Brain microvascular endothelial cell (primary cell): ENCODE data around the gene CRYL1.
A peak's percentile ranks its signal among the peaks of the same experiment; 100 is the strongest.

ENCODE experiments used
- DNase-seq: peaks from one replicate; pipeline ENCODE4 v3.0.0-alpha.2; 2020
- H3K27ac ChIP-seq: fragments of 250-450 bp; sonication (Bioruptor Pico); 2 replicates; pipeline ENCODE4 v1.5.1; 2020; ENCODE audit warnings: mild to moderate bottlenecking, moderate library complexity
- H3K27me3 ChIP-seq: fragments of 250-450 bp; sonication (Bioruptor Pico); replicated peaks from 2 replicates; pipeline ENCODE4 v1.5.1; 2020; ENCODE audit warnings: mild to moderate bottlenecking
- H3K36me3 ChIP-seq: fragments of 250-450 bp; sonication (Bioruptor Pico); replicated peaks from 2 replicates; pipeline ENCODE4 v1.5.1; 2020; ENCODE audit warnings: mild to moderate bottlenecking
- H3K4me3 ChIP-seq: 2 replicates; pipeline ENCODE4 v1.5.1; 2011; ENCODE audit warnings: low read depth, mild to moderate bottlenecking, control low read depth, low read length, moderate library complexity
- in situ Hi-C: cut with HindIII; loops from 2 replicates; pipeline ENCODE4 v1.10.0; 2017; ENCODE audit warnings: low sequenced_read_pairs, low pct_ligation_motif_present
- TF ChIP-seq, protein P1 (sequence below): IDR thresholded peaks from 2 replicates; pipeline ENCODE4 v1.5.1; 2011; ENCODE audit warnings: low read depth, mild to moderate bottlenecking, moderate library complexity, low read length, control low read depth, inconsistent platforms; ENCODE audit errors: missing control alignments

The CRYL1 gene

DNA sequence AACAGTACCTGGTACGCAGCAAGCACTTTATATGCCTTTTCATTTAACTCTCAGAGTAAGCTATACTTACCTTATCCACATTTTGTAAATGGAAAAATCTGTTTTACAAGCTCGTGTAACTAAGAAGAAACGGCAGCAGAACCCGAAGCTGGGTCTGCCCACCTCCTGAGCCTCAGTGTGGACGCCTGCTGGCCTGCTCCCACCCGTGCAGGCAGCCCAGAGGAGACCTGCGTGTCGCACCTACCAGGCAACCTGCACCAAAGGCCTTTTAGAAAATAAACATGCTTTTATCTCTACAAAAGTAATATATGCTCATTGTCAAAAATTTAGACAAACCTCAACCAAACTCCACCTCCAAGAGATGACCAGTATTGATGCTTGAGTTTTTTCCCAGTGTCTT, 62.7 kb downstream of the CRYL1 start:
- TF ChIP-seq, protein P1, sequence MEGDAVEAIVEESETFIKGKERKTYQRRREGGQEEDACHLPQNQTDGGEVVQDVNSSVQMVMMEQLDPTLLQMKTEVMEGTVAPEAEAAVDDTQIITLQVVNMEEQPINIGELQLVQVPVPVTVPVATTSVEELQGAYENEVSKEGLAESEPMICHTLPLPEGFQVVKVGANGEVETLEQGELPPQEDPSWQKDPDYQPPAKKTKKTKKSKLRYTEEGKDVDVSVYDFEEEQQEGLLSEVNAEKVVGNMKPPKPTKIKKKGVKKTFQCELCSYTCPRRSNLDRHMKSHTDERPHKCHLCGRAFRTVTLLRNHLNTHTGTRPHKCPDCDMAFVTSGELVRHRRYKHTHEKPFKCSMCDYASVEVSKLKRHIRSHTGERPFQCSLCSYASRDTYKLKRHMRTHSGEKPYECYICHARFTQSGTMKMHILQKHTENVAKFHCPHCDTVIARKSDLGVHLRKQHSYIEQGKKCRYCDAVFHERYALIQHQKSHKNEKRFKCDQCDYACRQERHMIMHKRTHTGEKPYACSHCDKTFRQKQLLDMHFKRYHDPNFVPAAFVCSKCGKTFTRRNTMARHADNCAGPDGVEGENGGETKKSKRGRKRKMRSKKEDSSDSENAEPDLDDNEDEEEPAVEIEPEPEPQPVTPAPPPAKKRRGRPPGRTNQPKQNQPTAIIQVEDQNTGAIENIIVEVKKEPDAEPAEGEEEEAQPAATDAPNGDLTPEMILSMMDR, result no peak
- no peaks in the 10 kb centered on the region for H3K27me3 ChIP-seq
- DNase-seq, result no peak
- H3K27ac ChIP-seq, result no peak overlapping the region
- in situ Hi-C loops, result no loop called here
- no peak overlapping the region for H3K4me3 ChIP-seq
- H3K36me3 ChIP-seq, result no peaks in the 10 kb centered on the region

DNA sequence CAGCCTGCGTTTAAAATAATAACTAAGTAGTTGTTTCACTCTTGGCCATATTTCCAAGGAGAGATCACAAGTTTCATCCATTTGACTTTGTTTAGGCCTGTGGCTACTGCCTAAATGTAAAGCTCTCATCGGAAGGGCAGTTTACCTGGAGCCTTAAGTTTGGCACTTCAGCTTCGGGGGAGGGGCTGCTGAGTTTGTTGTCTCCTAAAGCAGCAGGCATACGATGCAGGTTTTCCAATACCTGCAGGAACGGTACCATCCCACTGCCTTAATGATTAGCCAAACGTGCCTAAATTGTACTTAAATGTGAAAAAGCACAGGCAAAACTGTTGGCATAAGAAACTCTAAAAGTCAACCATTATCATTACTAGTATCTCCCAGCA, 63.1 kb downstream of the CRYL1 start:
- TF ChIP-seq, protein P1, result no peak
- no peak overlapping the region for H3K27ac ChIP-seq
- no peaks in the 10 kb centered on the region for H3K36me3 ChIP-seq
- DNase-seq, result no peak
- no peak overlapping the region for H3K4me3 ChIP-seq
- no peaks in the 10 kb centered on the region for H3K27me3 ChIP-seq
- in situ Hi-C loops, result no loop called here

DNA sequence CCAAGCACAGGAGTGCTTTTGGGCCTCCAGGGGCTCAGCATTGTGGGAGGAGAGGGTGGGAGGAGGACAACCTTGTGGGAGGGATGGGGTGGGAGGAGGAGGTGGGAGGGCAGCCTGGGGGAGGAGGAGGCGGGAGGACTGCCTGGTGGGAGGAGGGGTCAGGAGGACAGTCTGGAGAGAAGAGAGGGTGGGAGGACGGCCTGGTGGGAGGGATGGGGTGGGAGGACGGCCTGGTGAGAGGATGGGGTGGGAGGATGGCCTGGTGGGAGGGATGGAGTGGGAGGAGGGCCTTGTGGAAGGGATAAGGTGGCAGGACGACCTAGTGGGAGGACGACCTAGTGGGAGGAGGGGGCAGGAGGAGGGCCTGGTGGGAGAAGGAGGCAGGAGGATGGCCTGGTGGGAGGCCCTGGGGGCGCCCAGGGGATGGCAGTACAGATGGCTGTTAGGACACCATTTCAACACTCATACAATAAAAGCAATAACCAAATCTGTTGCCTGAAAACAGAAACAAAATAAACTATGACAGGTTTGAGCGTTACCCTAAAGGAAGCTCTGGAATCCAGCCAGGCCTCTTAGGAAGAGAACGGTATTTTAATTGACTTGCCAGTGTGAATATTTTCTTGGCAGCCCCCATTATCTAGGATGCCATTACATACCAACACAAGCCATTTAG, 63.7 kb downstream of the CRYL1 start:
- Histone ChIP-seq H3K27me3 (no peaks in the 10 kb centered on the region), H3K27ac (no peak overlapping the region), H3K36me3 (no peaks in the 10 kb centered on the region), H3K4me3 (no peak overlapping the region)
- DNase-seq, result no peak
- TF ChIP-seq, protein P1, result no peak
- in situ Hi-C loops, result no loop called here

DNA sequence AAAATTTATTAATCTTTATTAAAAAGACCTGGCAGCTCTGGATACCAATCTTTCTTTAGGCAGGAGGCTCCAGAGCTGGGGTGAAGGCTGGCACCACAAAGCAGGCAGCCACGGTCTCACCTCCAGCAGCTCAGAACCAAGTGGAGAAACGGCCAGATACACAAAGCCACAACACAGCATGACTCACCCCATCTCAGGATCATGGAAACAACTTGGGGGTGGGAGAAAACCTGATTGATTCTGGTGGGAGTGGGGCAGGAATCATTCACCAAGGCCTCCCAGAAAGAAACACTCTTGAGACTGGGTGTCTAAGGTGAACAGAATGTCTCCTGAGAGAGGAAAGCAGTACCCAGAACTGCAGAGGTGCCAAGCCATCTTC, 64.2 kb downstream of the CRYL1 start:
- DNase-seq, result peak; percentile 38
- no peaks in the 10 kb centered on the region for H3K27me3 ChIP-seq
- H3K36me3 ChIP-seq, result no peaks in the 10 kb centered on the region
- no peak overlapping the region for H3K4me3 ChIP-seq
- in situ Hi-C loops, result no loop called here
- H3K27ac ChIP-seq, result no peak overlapping the region
- TF ChIP-seq, protein P1, result no peak

GRCh38 chr13:20460761-20461160, 64.9 kb downstream of the CRYL1 start:
- H3K36me3 ChIP-seq, result no peaks in the 10 kb centered on the region
- in situ Hi-C loops, result no loop called here
- no peak for DNase-seq
- H3K4me3 ChIP-seq, result no peak overlapping the region
- TF ChIP-seq, protein P1, result no peak
- no peaks in the 10 kb centered on the region for H3K27me3 ChIP-seq
- H3K27ac ChIP-seq, result no peak overlapping the region

- in situ Hi-C loops, result no loop called here
- Histone ChIP-seq H3K36me3 (no peaks in the 10 kb centered on the region), H3K27ac (no peak overlapping the region), H3K4me3 (no peak overlapping the region), H3K27me3 (no peaks in the 10 kb centered on the region)
- no peak for DNase-seq
- TF ChIP-seq, protein P1, result no peak
Measured at GRCh38 chr13:20457670-20458069, 68.0 kb downstream of the CRYL1 start.
